HL-60/S4 treated with phorbol 12-myristate 13-acetate at 8.2 ng/mL for 4 days and 3 days (cell line): ENCODE data around the gene ACTN4.
"Not testable (repeated sequence)": the region's sequence is repeated elsewhere in the genome, so short reads cannot be mapped to it uniquely, and the experiment has no call there.

Experiments
- in situ Hi-C: fragments of 300-500 bp; cut with MboI; formaldehyde crosslinking; loops from 2 replicates; pipeline ENCODE4 v1.15.0; 2022; ENCODE audit warnings: low sequenced_read_pairs

ACTN4 gene

DNA sequence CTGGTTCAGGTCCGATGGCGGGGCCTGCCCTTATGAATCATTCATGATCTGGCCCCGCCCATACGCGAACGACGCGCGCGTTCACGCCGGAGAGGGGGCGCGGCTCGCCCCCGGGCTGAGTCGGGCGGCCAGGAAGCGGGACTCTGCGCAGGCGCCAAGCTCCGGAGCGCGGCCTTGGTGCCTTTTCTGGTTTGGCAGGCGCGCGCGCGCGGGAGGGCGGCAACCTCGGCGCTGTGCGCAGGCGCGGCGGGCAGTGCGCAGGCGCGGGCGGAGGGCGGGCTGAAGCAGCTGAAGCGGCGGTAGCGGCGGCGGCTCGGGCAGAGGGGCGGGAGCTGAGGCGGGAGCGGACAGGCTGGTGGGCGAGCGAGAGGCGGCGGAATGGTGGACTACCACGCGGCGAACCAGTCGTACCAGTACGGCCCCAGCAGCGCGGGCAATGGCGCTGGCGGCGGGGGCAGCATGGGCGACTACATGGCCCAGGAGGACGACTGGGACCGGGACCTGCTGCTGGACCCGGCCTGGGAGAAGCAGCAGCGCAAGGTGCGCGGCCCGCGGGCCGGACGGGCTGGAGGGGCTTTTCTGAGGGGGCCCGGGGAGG lies at the start of gene ACTN4:
TSS of gene ACTN4 (plus strand) at position 282 of the 598 bp plus-strand sequence. CDS start at position 379, 97 bp downstream.
- in situ Hi-C loops, result loop anchor here (10.0 kb wide), 1 partner anchor 47 kb away; no protein-coding TSS in a partner anchor

- in situ Hi-C loops, result no loop called here
These were observed 47.7 kb upstream of the ACTN4 start for GRCh38 chr19:38599722-38600121.

DNA sequence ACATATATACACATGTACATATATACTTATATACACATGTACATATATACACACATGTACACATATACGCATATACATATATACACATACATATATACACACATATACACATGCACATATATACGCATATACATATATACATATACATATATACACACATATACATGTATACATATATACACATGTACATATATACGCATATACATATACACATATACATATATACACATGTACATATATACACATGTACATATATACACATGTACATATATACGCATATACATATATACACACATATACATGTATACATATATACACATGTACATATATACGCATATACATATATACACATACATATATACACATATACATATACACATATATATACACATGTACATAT lies 44.6 kb upstream of the ACTN4 start:
- in situ Hi-C loops, result not testable (repeated sequence)

GRCh38 chr19:38606131-38606530 lies 41.3 kb upstream of the ACTN4 start:
- in situ Hi-C loops, result no loop called here

DNA sequence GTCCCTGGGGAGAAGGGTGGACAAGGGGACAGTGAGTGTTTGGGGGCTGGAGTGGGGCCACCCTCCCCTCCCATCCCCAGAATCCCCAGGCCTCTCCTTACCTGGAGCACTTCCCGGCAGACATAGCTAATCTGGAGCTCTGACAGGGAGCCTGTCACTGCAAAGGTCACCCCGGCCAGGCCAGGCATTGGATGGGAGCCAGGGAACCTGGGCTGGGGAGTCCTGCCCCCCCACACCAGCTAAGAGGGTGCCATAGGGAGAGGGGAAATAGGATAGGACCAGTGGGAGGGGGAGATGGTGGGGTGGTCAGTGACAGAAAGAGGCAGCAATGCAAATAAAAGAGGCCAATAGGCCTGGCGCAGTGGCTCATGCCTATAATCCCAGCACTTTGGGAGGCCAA lies 33.2 kb upstream of the ACTN4 start:
- in situ Hi-C loops, result no loop called here

DNA sequence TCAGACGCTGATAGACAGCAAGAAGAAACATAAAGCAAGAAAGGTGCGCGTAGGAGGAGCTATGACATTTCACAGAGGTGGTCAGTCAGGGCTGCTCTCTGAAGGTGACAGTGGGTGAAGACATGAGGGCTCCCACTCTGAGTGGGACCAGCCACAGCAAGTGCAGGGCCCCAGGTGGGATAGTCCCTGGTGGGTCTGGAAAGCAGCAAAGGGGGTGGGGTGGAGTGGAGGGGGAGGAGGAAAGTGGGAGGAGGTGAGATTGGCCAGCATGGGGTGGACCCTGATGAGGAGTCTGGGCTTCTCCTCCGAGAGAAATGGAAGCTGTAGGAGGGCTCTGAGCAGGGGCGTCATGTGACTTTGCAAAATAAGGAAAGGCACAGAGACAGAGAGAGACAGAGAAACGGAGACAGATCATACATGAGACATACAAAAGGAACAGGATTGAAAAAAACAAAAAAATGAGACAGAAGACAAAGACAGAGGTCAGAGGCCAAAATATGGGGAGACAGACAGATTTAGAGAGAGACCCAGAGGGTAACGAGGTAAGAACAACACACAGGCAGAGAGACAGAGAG lies 32.4 kb upstream of the ACTN4 start:
- in situ Hi-C loops, result no loop called here

- in situ Hi-C loops, result no loop called here
These were observed 31.2 kb upstream of the ACTN4 start for GRCh38 chr19:38616265-38616664.

DNA sequence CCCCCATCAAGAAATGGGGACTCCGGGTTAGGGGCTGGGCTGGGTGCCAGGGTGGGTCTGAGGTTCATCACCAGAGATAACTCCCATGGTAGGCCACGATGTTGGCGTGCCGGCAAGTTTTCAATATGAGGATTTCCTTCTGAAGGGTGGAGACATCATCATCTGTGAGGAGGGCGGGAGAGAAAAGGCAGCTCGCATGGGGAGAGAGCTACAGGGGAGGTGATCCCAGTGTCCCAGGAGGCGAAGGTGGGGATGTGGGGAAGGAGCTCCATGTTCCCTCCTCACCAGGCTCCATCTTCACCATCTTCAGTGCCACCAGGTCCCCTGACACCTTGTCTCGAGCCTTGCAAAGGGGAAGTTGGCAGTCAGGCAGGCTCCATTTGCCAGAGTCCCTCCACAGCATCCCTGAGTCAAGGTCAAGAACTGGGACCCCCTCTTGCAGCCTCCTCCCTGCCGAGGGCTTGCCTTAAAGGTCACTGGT lies 30.1 kb upstream of the ACTN4 start:
- in situ Hi-C loops, result no loop called here

- in situ Hi-C loops, result no loop called here
These were observed 29.5 kb upstream of the ACTN4 start, which contains the start of gene MAP4K1 for GRCh38 chr19:38617764-38618589. Gene MAP4K1, minus strand, starts transcription at chr19:38617953. Its CDS starts 58 bp downstream, at chr19:38617895.

- in situ Hi-C loops, result no loop called here
These were observed 28.7 kb upstream of the ACTN4 start, which contains the start of gene EIF3K for GRCh38 chr19:38618590-38619360. Gene EIF3K, plus strand, starts transcription at chr19:38619188. Its CDS starts 81 bp downstream, at chr19:38619269.

DNA sequence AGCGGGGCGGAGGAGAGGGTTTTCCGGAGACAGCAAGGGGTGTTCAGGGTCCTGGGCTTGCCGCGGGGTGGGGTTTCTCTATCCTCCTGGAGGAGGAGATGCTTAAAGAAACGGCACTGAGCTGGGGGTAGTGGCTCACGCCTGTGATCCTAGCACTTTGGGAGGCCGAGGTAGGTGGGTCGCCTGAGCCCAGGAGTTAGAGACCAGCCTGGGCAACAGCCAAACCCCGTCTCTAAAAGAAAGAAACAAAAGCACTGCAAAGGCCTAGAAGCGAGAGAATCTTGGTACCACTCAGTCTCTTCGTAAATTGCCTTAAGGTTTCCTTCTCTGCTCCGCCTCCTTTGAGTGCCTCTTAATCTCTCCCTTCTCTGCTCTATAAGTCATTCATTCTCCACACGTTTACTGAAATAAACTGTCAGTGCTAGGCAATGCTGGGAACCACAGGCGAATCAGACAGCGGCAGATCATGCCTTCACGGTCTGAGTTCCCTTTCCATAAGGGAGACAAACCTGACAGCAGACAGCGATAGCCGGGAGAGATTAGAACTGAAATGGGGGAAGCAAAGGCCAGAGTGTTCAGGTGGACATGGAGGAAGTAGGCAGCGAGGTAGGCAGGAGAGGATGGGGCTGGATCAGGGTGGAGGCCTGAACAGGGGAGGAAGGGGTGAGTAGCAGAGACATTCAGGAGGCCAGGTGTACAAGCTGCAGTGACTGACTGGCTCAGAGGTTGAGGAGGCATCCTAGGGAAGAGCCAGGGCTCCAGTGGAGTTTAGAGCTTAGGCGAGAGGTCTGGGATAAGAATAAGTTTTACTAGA lies 27.9 kb upstream of the ACTN4 start:
- in situ Hi-C loops, result loop anchor here (10.0 kb wide), 1 partner anchor 225 kb away; no protein-coding TSS in a partner anchor

DNA sequence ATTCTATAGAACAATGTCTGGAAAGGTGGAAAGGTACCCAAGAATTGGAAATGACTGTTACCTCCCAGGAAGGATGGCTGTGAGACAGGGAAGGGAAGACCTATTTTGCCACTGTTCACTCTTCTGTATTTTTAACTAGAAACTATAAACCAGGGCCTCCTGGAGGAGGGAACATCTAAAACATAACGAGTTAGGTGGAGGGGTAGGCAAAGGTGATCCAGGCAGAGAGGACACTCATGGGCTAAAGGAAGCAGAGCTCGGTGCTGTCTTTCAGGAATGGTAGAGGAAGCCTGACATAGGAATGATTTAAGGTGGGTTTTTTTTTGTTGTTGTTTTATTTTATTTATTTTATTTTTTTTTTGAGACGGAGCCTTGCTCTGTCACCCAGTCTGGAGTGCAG lies 22.6 kb upstream of the ACTN4 start:
- in situ Hi-C loops, result loop anchor here (10.0 kb wide), 1 partner anchor 230 kb away; no protein-coding TSS in a partner anchor

GRCh38 chr19:38626401-38626800 lies 21.0 kb upstream of the ACTN4 start:
- in situ Hi-C loops, result loop anchor here (10.0 kb wide), 1 partner anchor 232 kb away; no protein-coding TSS in a partner anchor

DNA sequence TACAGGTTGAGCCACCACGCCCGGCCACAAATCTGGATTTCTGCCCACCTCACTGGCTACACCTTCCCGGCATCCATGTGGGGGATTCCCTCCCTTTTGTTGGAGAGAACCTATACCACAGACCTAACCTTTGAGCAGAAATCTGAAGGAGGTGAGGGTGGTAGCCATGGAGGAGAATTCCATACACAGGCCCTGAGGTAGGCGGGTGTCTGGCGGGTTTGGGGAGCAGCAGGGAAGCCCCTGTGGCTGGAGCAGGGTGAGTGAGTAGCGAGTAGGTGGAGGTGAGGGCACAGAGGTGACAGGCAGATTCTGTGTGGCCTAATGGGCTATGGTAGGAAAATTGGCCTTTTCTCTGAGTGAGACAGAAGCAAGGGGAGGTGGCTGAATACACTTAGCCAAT lies 17.9 kb upstream of the ACTN4 start:
- in situ Hi-C loops, result loop anchor here (10.0 kb wide), 1 partner anchor 235 kb away; no protein-coding TSS in a partner anchor

DNA sequence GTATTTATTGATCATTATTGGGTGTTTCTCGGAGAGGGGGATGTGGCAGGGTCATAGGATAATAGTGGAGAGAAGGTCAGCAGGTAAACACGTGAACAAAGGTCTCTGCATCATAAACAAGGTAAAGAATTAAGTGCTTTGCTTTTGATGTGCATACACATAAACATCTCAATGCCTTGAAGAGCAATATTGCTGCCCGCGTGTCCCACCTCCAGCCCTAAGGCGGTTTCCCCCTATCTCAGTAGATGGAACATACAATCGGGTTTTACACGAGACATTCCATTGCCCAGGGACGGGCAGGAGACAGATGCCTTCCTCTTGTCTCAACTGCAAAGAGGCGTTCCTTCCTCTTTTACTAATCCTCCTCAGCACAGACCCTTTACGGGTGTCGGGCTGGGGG lies 16.1 kb upstream of the ACTN4 start:
- in situ Hi-C loops, result not testable (repeated sequence)

DNA sequence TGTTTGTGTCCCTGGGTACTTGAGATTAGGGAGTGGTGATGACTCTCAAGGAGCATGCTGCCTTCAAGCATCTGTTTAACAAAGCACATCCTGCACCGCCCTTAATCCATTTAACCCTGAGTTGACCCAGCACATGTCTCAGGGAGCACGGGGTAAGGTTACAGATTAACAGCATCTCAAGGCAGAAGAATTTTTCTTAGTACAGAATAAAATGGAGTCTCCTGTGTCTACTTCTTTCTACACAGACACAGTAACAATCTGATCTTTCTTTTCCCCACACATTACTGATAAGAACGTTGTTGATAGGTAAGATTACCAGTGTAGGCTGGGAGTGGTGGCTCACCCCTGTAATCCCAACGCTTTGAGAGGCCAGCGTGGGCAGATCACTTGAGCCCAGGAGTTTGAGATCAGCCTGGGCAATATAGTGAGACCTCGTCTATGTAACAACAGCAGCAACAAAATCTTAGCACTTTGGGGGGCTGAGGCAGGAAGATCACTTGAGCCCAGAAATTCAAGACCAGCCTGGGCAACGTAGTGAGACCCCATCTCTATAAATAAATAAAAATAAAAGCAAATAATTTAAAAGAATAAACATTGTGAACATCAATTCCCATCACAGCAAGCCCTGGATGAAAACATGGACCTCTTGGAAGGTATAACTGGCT lies 15.5 kb upstream of the ACTN4 start:
- in situ Hi-C loops, result not testable (repeated sequence)

DNA sequence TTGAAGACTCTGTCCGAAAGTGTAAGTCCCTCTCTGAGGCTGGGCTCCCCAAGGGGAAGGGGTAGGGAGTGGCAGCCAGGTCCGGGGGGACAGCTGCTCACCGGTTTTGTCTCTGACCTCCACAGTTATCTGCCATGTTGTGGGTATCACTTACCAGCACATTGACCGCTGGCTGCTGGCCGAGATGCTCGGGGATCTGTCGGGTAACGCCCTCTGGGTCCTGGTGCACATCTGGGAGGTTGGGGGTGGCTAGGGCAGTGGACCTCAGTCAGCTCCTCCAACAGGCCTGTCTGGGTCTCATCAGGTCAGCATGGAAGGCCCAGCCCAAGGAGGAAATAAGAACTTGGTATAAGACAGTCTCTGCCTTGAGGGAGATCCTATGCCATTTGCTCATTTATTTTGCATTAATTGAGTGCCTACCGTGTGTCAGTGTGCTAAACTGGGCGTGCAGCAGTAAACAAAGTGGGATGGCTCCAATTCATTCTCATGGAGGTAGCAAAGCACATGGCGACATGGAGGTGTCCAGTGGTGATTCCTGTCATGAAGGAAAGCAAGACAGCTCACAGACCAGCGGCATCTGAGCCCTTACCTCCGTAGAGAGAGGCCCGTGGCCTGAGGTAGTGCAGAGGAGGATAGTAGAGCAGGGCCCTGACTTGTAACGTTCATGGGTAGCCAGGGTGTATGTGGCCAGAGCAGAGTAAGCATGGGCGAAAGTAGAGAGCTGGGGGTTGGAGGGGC lies 14.8 kb upstream of the ACTN4 start:
- in situ Hi-C loops, result no loop called here

DNA sequence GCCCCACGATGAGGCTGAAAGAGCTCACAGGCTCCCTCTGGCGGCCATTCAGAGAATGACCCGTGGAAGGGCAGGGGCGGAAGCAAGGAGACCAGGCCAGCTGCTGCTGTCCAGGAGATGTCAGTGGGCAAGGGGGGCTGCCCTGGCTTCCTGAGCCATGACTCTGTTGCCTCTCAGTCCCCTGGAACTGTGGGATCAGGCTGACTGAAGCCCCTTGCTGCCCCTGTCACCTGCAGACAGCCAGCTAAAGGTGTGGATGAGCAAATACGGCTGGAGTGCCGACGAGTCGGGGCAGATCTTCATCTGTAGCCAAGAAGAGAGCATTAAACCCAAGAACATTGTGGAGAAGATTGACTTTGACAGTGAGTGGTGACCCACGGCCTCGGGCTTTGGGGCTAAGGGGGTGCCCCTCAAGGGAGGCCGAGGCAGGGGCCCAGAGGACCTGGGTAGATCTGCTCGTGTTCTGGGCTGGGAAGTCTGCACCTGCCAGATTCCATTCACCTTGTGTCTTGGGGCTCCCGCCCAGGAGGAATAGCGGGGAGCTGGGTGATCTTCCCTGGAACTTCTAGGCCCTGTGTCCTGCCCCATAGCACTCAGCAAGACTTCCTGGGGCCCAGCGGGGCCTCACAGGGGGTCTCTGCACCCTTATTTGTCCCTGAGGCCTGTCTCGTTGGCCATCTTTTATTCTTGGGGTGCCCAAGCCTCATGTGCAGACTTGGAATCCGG lies 12.5 kb upstream of the ACTN4 start:
- in situ Hi-C loops, result no loop called here
